ENCODE measurements around the gene ARL5B. TPM values are rescaled to one million over a fixed set of nuclear protein-coding genes. Genes with fewer than 3 reads are reported as not detected.

ARL5B gene
- total and polyA plus RNA-seq, 2 of the 8 experiments (the other 6 are each of a cell fraction or from before 2014, with no cell fraction given) = 8.4 to 52.1 TPM

DNA sequence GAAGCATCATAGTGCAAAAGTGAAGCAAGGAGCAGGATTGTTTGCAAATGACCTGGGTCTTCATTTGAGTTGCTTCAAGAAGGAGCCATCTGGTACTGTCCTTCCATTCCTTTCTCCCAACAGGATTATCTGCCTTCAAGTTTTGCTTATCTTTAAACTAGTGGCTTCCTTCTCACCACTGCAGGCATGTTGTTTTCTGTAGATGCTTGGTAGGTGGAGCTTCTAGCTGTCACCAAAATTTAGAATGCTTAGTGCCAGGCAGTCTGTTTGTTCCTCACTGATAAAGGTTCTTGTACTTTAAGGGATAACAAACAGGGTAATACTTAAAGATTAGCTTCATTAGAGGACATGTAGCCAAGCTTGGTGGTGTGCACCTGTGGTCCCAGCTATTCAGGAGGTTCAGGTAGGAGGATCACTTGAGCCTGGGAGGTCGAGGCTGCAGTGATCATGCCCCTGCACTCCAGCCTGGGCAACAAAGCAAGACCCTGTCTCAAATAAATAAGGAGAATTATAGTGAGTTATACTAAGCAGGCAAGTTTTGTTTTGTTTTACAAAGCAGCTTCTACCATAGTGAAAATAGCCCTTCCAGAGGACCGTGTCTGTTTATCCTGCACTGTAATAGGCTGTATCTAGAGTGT lies 5.7 kb downstream of the ARL5B start:
- no peak overlapping the region for H2BK20ac ChIP-seq (ENCODE audit: low read length)
- no peak overlapping the region for H2AK5ac ChIP-seq (ENCODE audit: low read depth, low read length)
- H4K91ac ChIP-seq (replicated peaks; ENCODE audit: insufficient read length, low read length) = no peak overlapping the region
- H3K27me3 ChIP-seq (replicated peaks in 1 of 4; ENCODE audit: control insufficient read depth in 3 of 4, extremely low read depth in 1 of 4, insufficient read depth in 3 of 4, low read length in 3 of 4) = no peaks in the 10 kb centered on the region
- no peak overlapping the region for H2BK12ac ChIP-seq (ENCODE audit: low read depth, low read length)
- no peak overlapping the region for H3K56ac ChIP-seq (replicated peaks; ENCODE audit: insufficient read length, low read depth, low read length)
- H4K8ac ChIP-seq (ENCODE audit: extremely low read depth, insufficient read depth, low read length) = no peak overlapping the region
- H3K27ac ChIP-seq (ENCODE audit: low read depth, low read length) = no peak overlapping the region
- H3K36me3 ChIP-seq (ENCODE audit: control insufficient read depth in 2 of 4, insufficient read depth in 4 of 4, low read length in 3 of 4) = peaks cover 0 to 15% (median 7%) of the 10 kb centered on the region in 4 experiments; a peak in 3 of 8 replicates
- H3K23me2 ChIP-seq (ENCODE audit: low read depth, low read length) = no peaks in the 10 kb centered on the region
- no peak overlapping the region for H3K18ac ChIP-seq (ENCODE audit: extremely low read depth, low read length)
- no peak overlapping the region for H3K4ac ChIP-seq (replicated peaks; ENCODE audit: insufficient read length, low read depth, low read length)
- no peak overlapping the region for H3K9ac ChIP-seq (replicated peaks in 1 of 4; ENCODE audit: extremely low read depth in 1 of 4, low read depth in 3 of 4, low read length in 3 of 4)
- H4K20me1 ChIP-seq (replicated peaks in 1 of 2; ENCODE audit: control insufficient read depth in 1 of 2, insufficient read depth in 2 of 2, low read length in 2 of 2) = peaks cover 14 to 15% of the 10 kb centered on the region in 2 experiments
- ChIA-PET CTCF (ENCODE audit: partially characterized antibody) (interaction anchor here (0.7 kb wide), 1 partner anchor 25 kb away, joined by 3 read pairs; no protein-coding TSS in a partner anchor), POLR2A (ENCODE audit: partially characterized antibody) (interaction anchor here (1.8 kb wide), 1 partner anchor 10 kb away, joined by 4 read pairs; no protein-coding TSS in a partner anchor)
- no peak overlapping the region for H2BK120ac ChIP-seq (replicated peaks; ENCODE audit: low read depth, low read length)
- H3K4me3 ChIP-seq (ENCODE audit: extremely low read depth in 1 of 4, insufficient read depth in 2 of 4, low read depth in 3 of 4, low read length in 4 of 4) = no peak overlapping the region
- 97% methylated on average over 2 of the region's 2 CpGs; no CpG with 5 or more reads in 1 of the 2 experiments for WGBS, 2 experiments (ENCODE audit: extremely low coverage in 1 of 2, insufficient coverage in 1 of 2, insufficient read length in 1 of 2, insufficient replicate concordance in 2 of 2, low coverage in 1 of 2, low lambda C conversion rate in 2 of 2, missing lambda C conversion rate in 1 of 2)
- H4K5ac ChIP-seq (ENCODE audit: insufficient read length, low read depth, low read length) = no peak overlapping the region
- no peak for TF ChIP-seq JUND (IDR thresholded peaks at IDR 0.05; ENCODE audit: low read length)
- no peak for TF ChIP-seq EZH2 (IDR thresholded peaks at IDR 0.05; ENCODE audit: low read depth, low read length, severe bottlenecking)
- no peak for TF ChIP-seq PHF8 (conservative IDR thresholded peaks at IDR 0.05; ENCODE audit: low read depth, low read length)
- TF ChIP-seq RXRA (IDR thresholded peaks at IDR 0.05; ENCODE audit: insufficient read depth, low read depth, low read length) = no peak
- TF ChIP-seq, protein P1, sequence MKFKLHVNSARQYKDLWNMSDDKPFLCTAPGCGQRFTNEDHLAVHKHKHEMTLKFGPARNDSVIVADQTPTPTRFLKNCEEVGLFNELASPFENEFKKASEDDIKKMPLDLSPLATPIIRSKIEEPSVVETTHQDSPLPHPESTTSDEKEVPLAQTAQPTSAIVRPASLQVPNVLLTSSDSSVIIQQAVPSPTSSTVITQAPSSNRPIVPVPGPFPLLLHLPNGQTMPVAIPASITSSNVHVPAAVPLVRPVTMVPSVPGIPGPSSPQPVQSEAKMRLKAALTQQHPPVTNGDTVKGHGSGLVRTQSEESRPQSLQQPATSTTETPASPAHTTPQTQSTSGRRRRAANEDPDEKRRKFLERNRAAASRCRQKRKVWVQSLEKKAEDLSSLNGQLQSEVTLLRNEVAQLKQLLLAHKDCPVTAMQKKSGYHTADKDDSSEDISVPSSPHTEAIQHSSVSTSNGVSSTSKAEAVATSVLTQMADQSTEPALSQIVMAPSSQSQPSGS (IDR thresholded peaks at IDR 0.05; ENCODE audit: low read length) = no peak
- H3K4me2 ChIP-seq (ENCODE audit: insufficient read depth in 1 of 2, low read depth in 2 of 2, low read length in 2 of 2) = no peak overlapping the region; a peak in 1 of 4 replicates
- no peaks in the 10 kb centered on the region for H3K9me3 ChIP-seq (ENCODE audit: insufficient read depth in 2 of 2, low read depth in 1 of 2, low read length in 1 of 2)
- no peak overlapping the region for H2BK15ac ChIP-seq (ENCODE audit: low read length)
- H3K4me1 ChIP-seq (replicated peaks in 1 of 4; ENCODE audit: control insufficient read depth in 3 of 4, insufficient read depth in 4 of 4, low read length in 3 of 4) = peaks cover 0 to 24% (median 9%) of the 10 kb centered on the region in 4 experiments; a peak in 5 of 7 replicates
- FAIRE-seq = no peak
- H3K14ac ChIP-seq (ENCODE audit: insufficient read length) = no peak overlapping the region
- no peak for DNase-seq (ENCODE audit: low read depth in 1 of 2, low spot score in 2 of 2)
- no peak overlapping the region for H2BK5ac ChIP-seq (ENCODE audit: low read depth, low read length)
- no peak overlapping the region for H3K23ac ChIP-seq (ENCODE audit: insufficient read length)
- H3K79me1 ChIP-seq (ENCODE audit: low read depth, low read length) = peaks cover 7% of the 10 kb centered on the region; the same call in 1 of the 2 replicates
- no peak overlapping the region for H2AFZ ChIP-seq (ENCODE audit: low read length)
- peaks cover 36 to 91% of the 10 kb centered on the region in 2 experiments for H3K79me2 ChIP-seq (ENCODE audit: control insufficient read depth in 1 of 2, insufficient read depth in 2 of 2, low read length in 2 of 2)

All from H1 (cell line).